GM19238 (cell line): ENCODE measurements around the gene BABAM2.

Experiments used
- DNase-seq: peaks from one replicate; pipeline ENCODE4 v3.0.0; 2011; ENCODE audit warnings: low spot score; ENCODE audit not compliant: insufficient read length

Gene BABAM2

GRCh38 chr2:28193630-28194403 lies 303.3 kb downstream of the BABAM2 start:
- no peak for DNase-seq

DNA sequence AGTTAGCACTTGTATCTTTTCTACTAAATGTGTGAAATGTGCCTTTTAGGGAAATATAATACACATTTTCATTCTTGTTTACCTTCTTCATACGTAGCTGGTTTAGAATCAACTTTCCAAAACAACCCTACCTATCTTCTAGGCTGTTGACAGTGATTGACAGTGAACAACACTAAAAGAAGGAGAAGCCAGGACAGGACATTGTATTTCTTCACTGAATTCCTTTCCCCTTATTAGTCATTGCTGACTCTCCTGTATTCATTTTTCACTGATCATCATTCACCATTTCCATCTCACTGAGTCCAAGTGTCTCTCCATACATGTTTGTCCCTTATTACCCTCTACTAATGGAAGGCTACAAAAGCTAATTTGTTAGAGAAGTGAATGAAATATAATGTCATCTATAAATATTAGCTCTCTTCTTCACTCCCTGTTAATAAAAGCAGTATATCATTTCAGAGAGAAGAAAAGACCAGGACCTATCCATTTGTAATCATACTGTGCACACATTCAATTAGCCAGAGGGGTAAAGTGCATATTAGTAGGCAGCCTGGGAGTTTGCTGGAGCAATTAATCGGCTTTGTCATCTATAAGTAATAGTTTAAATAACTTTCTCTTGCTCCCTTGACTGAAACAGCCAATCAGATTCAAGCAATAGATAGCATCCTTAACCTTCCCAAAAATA lies 309.6 kb downstream of the BABAM2 start:
- DNase-seq: no peak

DNA sequence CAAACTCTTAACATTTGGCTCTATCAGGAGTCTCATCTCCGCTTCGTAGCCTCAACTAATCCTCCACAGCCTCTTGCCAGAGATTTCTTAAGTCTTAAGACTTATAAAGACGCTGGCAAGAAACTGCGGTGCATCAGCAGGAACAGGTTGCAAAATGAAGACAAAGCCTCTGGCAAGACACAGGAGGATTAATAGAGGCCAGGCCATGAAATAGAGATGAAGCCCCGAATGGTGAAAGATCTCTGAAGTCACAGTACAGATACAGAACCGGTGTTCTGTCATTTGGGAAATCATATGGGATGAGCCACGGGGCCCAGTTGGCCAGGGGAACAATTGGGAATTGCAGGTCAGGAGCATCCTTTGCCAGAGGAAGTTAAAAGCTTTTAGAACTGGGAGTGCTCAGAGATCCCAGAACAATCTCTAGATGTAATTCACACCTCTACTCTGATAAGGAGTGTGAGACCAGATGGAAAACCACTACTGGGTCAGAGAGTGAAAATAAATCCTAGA lies 311.2 kb downstream of the BABAM2 start:
- DNase-seq: no peak

- DNase-seq: no peak
Observed at GRCh38 chr2:28202719-28203118, 312.2 kb downstream of the BABAM2 start.

- no peak for DNase-seq
Observed at GRCh38 chr2:28206762-28207161, 316.2 kb downstream of the BABAM2 start.

GRCh38 chr2:28209261-28209691 lies 318.7 kb downstream of the BABAM2 start:
- no peak for DNase-seq

DNA sequence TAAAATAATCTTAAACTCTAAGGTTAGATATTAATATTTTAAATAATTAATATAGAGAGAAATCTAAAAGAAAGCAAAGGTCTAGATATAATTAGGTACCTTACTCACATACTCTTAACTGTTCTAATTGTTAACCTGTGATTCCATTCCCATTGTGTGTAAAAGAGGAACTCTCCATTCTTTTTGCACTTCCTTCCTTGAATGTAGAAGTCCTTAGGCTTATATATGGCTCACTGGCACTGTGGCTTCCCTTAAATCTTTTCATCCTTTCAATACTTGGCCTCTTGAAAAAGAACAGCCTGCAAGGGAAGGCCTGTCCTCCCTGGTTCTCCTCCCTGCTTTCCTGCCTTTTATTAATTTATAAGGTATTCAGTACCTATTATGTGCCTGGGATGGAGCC lies 319.3 kb downstream of the BABAM2 start:
- no peak for DNase-seq

DNA sequence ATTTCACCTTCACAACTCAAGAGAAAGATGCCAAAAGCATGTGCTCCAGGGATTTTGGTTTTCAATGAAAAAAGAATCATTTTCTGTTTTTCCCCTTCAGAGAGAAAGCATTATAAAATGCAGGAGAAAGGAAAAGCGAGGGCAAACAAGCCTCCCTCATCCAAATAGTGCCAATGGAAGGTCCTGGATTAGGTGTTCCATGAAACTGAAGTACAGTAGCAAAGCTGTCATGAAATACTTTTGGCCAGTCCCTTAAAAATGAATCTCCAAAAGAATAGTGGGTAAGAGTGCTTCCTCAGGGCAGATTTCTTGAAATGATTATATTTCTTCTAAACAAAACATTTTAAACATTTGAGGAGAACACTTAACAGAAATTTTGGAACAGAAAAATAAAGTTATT lies 320.0 kb downstream of the BABAM2 start:
- DNase-seq: no peak

DNA sequence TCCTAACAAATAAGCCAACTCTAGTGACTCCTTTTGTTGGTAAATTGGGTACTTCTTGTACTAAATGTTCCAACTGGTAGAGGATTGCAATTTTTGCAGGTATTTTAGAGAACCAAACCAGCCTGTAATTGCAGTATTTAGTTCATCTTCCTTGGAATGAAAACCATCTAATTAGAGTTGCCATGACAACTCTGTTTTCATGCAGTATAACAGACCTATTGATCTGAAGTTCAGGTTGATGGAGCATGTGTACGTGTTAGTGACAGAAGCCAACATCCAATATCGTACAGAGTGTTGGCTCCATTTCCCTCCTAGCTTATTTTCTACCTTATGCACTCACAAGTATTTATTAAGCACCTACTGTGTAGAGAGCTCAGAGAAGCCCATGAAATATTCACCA lies 325.8 kb downstream of the BABAM2 start:
- DNase-seq: no peak

DNA sequence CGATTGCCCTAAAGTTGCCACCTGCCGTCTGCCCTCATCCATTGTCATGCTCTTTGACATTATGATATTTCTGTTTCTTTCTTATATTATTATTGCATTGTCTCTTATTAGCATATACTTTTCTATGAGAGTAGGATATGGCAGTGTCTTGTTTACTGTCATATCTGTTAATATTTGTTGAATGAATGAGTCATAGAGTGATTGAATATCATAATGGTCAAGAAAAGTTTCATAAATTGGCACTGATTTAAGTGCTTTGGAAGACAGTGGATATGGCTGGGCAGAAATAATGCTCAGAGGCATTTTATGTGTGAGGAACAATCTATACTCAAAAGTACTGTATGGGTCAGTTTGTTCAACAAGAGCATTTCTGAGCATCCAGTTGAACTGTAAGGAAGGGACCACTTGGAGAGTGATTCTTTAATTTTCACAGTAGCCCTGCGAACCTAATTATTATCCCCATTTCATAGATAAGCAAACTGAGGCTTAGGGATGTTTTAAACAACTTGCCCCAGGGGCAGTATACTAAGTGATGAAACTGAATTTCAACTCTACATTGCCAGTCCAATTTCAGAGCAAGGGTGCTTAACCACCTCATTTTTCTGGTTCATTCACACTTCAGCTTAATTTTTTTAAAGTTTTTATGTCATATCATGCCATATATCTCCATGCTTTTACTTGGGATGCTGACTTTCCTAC lies 326.7 kb downstream of the BABAM2 start:
- no peak for DNase-seq

GRCh38 chr2:28219138-28219537 lies 328.6 kb downstream of the BABAM2 start:
- DNase-seq: no peak

- DNase-seq: no peak
Observed at GRCh38 chr2:28219758-28220368, 329.3 kb downstream of the BABAM2 start.

- no peak for DNase-seq
Observed at GRCh38 chr2:28224648-28225472, 334.3 kb downstream of the BABAM2 start.

DNA sequence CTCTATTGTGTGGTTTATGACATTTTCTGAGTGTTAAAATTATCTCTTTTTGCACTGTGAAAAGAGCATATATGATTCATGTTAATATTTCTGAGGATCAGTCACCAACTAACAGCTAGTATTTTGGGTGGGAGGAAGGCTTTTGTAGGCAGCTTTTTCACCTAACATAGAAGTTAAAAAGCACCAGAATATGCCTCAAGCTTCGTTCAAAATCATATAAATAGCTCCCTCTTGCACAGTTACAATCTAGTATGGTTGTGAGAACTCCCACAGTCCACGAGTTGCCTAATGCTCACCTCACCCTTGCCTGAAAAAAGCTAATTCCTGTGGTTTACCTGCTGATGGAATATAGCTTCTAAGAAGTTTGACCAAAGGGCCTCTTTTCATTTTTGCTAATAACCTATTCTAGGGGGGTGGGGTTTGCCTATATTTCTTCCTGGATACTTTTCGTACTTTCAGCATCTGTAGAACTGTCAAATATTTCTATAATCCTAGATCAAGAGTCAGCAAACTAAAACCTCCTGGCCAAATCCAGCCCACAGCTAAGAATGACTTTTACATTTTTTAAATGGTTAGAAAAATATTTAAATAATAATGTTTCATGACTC lies 335.0 kb downstream of the BABAM2 start:
- no peak for DNase-seq

DNA sequence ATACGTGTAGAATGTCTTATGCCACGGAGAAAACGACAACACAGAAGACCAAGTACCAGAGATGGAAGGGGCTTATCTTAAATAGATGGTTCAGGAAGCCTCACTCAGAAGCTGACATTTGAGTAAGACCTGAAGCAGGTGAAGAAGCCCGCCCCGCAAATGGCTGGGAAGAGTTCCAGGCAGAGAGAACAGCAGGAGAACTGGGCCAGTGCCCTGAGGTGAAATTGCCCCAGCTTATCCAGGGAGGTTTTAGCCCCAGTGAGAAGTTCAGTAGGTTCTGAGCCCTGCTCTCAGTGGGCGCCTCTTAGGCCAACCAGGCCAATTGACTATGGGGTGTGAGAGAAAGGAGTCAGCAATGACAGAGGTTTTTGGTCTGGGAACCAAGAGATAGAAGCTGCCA lies 336.0 kb downstream of the BABAM2 start:
- no peak for DNase-seq

DNA sequence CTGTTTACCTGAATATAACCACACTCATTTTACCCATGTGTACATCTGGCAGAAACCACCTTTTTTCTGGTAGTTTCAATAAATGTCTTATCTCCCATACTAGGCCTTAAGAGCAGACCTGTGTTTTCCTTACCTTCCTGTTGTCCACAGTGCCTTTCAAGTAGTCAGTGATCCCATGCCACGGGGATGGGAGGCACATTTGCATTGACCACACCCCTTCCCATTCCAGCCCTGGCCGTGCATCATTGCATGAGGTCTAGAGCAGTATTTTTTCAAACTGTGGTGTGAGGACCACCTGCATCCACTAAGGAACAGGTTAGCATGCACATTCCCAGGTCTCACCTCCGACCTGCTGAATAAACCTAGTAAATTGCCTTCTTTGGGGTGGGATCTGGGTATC lies 337.0 kb downstream of the BABAM2 start:
- no peak for DNase-seq

DNA sequence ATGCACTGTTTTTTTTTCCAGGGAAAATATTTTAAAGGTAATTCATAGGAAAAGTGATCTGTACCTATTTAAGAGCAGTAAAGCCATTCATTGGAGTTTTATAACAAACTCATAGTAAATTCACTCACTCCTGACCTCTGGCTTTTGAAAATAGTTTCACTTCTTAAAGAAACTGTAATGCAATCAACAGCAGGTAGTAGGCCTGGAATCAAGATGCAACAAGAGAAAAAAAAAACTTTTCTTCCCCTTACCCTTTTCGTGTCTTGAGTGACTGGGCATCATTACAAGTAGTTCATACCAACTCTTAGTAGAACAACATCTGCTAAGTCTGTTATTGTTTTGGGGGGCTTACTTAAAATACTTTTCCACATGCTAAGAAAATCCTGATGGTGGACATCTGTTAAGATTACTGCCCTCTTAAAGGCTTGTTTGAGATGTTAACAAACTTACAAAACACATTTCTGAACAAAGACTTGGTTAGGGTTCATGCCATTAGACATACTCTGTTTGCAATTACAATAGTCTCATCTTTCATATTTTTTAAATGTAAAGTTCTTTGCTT lies 338.0 kb downstream of the BABAM2 start:
- DNase-seq: no peak

DNA sequence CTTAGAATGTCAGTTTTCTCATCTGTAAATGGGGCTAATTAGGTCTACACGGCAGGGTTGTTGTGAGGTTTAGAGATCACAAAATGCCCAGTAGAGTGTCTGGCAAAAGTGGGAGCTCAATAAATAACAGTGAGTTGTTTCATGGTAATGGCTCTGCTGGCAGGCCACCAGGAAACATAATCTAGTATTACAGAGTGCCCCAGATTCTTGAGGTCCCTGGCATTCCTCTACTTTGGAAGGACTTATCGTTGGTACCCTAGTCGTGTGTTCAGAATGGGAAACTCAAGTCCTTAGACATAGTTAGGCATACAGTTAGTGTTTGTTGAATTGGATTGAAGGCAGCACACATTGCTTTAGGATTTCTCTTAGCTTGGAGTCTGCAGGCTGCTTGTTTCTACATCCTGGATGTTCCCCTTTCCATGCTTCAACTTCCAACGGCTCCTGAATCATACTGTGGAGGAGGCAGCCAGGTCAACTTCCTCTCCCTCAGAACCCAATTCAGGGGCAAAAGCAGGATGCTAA lies 340.6 kb downstream of the BABAM2 start:
- DNase-seq: no peak

DNA sequence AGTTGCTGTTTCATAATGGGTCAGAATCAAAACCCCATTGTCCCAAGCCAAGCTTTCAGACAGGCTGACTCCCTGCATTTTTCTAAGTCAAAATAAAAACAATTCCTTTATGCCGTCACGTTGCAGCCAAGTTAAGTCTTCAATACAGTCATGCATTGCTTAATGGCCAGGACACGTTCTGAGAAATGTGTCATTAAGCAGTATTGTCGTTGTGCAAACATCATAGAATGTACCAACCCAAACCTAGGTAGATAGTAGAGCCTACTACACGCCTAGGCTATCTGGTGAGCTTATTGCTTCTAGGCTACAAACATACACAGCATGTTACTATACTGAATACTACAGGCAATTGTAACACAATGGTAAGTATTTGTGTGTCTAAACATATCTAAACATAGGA lies 341.8 kb downstream of the BABAM2 start:
- no peak for DNase-seq

- no peak for DNase-seq
Observed at GRCh38 chr2:28233164-28233676, 342.7 kb downstream of the BABAM2 start.
